Caco-2 (cell line): Measurements from ENCODE around the gene FBXL19. TPM values are rescaled to one million over a fixed set of nuclear protein-coding genes. Genes with fewer than 3 reads are reported as not detected.

ENCODE experiments used
- BruUV-seq: library from RNA; stranded (reverse); fragments of 400-500 nt; replicated peaks from 2 replicates; lab custom pipeline; 2021; lab: Mats Ljungman, UMichigan
- CTCF ChIA-PET: fragments of 300-600 bp; sonication (Branson Sonifier 250); formaldehyde crosslinking; loops from one replicate; lab custom pipeline; 2022; ENCODE audit warnings: antibody characterized with exemption; lab: Charles Lee
- POLR2A ChIA-PET: fragments of 300-600 bp; sonication (Branson Sonifier 250); formaldehyde crosslinking; loops from one replicate; lab custom pipeline; 2022; ENCODE audit warnings: antibody characterized with exemption; lab: Charles Lee
- DNase-seq, 2 experiments: peaks; one replicate each; pipeline versions ENCODE4 v3.0.0 to v3.0.0-alpha.2; 2020 to 2022
- H3K27me3 ChIP-seq: replicated peaks from 2 replicates; pipeline ENCODE4 v1.6.0; 2011; ENCODE audit warnings: low read length; ENCODE audit not compliant: control insufficient read depth, insufficient read depth
- H3K36me3 ChIP-seq: 2 replicates; pipeline ENCODE4 v1.5.1; 2011; ENCODE audit warnings: low read length; ENCODE audit not compliant: control insufficient read depth, insufficient read depth
- H3K4me1 ChIP-seq: fragments of 250-450 bp; sonication (Bioruptor Pico); 2 replicates; pipeline ENCODE4 v1.5.1; 2020; ENCODE audit warnings: mild to moderate bottlenecking
- H3K4me3 ChIP-seq: 2 replicates; pipeline ENCODE4 v1.5.1; 2011; ENCODE audit warnings: low read depth, mild to moderate bottlenecking, control low read depth, low read length
- H3K9me3 ChIP-seq: fragments of 250-450 bp; sonication (Bioruptor Pico); 2 replicates; pipeline ENCODE4 v1.5.1; 2020; ENCODE audit warnings: mild to moderate bottlenecking, moderate library complexity
- H3K27ac Mint-ChIP-seq: one replicate; pipeline ENCODE4 v1.8.0; 2022; ENCODE audit warnings: mixed read lengths; ENCODE audit not compliant: unreplicated experiment
- H3K27me3 Mint-ChIP-seq: one replicate; pipeline ENCODE4 v1.8.0; 2022; ENCODE audit warnings: mixed read lengths; ENCODE audit not compliant: insufficient read depth, unreplicated experiment
- H3K36me3 Mint-ChIP-seq: one replicate; pipeline ENCODE4 v1.8.0; 2022; ENCODE audit warnings: mild to moderate bottlenecking, mixed read lengths; ENCODE audit not compliant: insufficient read depth, unreplicated experiment
- H3K4me1 Mint-ChIP-seq: one replicate; pipeline ENCODE4 v1.8.0; 2022; ENCODE audit warnings: low read depth, mixed read lengths; ENCODE audit not compliant: unreplicated experiment
- H3K4me3 Mint-ChIP-seq: one replicate; pipeline ENCODE4 v1.8.0; 2022; ENCODE audit warnings: mild to moderate bottlenecking, moderate library complexity, mixed read lengths; ENCODE audit not compliant: unreplicated experiment
- H3K9me3 Mint-ChIP-seq: one replicate; pipeline ENCODE4 v1.8.0; 2022; ENCODE audit warnings: mixed read lengths; ENCODE audit not compliant: unreplicated experiment
- intact Hi-C: fragments of 100-400 bp; cut with micrococcal nuclease; formaldehyde crosslinking; loops from one replicate; pipeline ENCODE4 v1.10.0; 2022; ENCODE audit not compliant: unreplicated experiment
- total RNA-seq: library from RNA; stranded (reverse); gene quantifications from 2 replicates; pipeline ENCODE4 v1.2.3, GENCODE V29; 2022
- TF ChIP-seq, protein P1 (sequence below), 2 experiments: fragments of 200-600 bp in 1 of 2; IDR thresholded peaks; 1 replicate in 1 of 2; 2 replicates in 1 of 2; pipeline versions ENCODE4 v1.5.1 to v1.8.0; 2011 to 2022; ENCODE audit warnings: antibody characterized with exemption in 1 of 2, control low read depth in 1 of 2, inconsistent platforms in 1 of 2, low read depth in 1 of 2, low read length in 1 of 2, mild to moderate bottlenecking in 1 of 2, moderate library complexity in 1 of 2; ENCODE audit not compliant: insufficient read depth in 1 of 2, severe bottlenecking in 1 of 2, unreplicated experiment in 1 of 2

Gene FBXL19
- total RNA-seq, 1 experiment from 2014 or later, result 20.2 TPM

DNA sequence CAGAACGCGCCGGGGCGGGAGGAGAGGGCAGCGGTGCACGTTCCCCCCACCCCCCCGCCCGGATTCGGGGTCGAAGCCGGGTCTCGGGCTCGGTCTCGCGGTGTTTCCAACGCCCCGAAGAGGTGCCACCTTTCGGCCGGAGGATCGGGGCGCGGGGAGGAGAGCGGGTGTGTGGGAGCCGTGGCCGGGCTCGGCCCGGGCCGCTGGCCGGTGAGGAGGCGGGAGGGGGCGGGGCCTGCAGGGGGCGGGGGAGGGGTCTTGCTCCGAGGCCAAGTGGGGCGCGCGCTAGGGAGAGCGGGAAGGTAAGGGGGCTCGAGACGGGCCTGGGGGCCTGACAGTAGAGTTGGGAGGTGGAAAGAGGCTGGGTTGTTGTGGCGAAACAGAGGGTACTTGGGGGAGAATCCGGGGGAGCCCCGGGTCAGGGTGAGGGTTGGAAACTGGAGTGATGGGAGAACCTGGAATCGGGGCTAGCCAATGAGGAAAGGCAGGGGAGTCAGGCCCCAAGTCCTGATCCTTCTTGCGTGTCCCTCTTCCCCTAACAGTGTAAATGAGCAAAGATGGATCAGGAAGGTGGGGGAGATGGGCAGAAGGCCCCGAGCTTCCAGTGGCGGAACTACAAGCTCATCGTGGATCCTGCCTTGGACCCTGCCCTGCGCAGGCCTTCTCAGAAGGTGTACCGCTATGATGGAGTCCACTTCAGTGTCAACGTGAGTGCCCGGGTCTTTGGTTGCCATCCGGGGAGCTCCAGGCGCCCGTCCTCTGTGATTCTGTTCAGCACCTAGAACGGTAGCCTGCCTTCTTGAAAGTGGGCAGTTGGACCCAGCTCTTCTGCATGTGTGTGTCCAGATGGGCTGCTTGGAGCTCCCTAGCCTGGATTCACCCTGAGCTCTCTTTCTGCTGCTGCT lies 35.1 kb downstream of the FBXL19 start:
- H3K27me3 Mint-ChIP-seq, result no peaks in the 10 kb centered on the region
- no peaks in the 10 kb centered on the region for H3K9me3 Mint-ChIP-seq
- peaks cover 6% of the 10 kb centered on the region; the same call in 1 of the 2 replicates for H3K36me3 ChIP-seq
- H3K9me3 ChIP-seq, result no peaks in the 10 kb centered on the region
- ChIA-PET CTCF (no interaction called here), POLR2A (no interaction called here)
- H3K4me1 Mint-ChIP-seq, result peaks cover 13% of the 10 kb centered on the region
- H3K27ac Mint-ChIP-seq, result peak overlapping the region; percentile 77
- no peaks in the 10 kb centered on the region for H3K27me3 ChIP-seq
- peaks cover 59% of the 10 kb centered on the region for H3K36me3 Mint-ChIP-seq
- no peaks in the 10 kb centered on the region; the same call in 1 of the 2 replicates for H3K4me1 ChIP-seq
- peak overlapping the region; percentile 87 for H3K4me3 Mint-ChIP-seq
- no TSS peak for BruUV-seq
- H3K4me3 ChIP-seq, result peak overlapping the region; percentile 95
- peak; percentile 80 to 82 for DNase-seq
- TF ChIP-seq, protein P1, sequence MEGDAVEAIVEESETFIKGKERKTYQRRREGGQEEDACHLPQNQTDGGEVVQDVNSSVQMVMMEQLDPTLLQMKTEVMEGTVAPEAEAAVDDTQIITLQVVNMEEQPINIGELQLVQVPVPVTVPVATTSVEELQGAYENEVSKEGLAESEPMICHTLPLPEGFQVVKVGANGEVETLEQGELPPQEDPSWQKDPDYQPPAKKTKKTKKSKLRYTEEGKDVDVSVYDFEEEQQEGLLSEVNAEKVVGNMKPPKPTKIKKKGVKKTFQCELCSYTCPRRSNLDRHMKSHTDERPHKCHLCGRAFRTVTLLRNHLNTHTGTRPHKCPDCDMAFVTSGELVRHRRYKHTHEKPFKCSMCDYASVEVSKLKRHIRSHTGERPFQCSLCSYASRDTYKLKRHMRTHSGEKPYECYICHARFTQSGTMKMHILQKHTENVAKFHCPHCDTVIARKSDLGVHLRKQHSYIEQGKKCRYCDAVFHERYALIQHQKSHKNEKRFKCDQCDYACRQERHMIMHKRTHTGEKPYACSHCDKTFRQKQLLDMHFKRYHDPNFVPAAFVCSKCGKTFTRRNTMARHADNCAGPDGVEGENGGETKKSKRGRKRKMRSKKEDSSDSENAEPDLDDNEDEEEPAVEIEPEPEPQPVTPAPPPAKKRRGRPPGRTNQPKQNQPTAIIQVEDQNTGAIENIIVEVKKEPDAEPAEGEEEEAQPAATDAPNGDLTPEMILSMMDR (IDR thresholded peaks at IDR 0.05; ENCODE audit: insufficient read depth in 1 of 2, low read depth in 1 of 2, low read length in 1 of 2, severe bottlenecking in 1 of 2, unreplicated experiment in 1 of 2), result no peak
- intact Hi-C loops, result no loop called here

DNA sequence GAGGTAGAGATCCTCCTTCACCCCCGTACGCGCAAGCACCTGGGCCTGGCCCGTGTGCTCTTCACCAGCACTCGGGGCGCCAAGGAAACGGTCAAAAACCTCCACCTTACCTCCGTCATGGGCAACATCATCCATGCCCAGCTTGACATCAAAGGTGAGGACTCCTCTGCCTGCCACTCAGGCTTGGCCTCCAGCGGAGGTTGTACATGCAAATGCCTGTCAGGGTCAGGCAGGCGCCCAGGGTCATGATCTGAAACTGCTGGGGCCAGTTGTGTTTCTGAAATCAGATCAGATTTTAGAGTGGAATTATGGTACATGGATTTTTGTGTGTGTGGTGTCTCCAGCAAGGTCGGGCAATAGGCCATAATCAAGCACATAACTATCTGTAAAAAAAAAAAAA lies 38.0 kb downstream of the FBXL19 start:
- H3K36me3 ChIP-seq, result peaks cover 6% of the 10 kb centered on the region; the same call in 1 of the 2 replicates
- no peak for DNase-seq
- no peak overlapping the region for H3K4me3 Mint-ChIP-seq
- POLR2A ChIA-PET, result no interaction called here
- H3K27me3 Mint-ChIP-seq, result no peaks in the 10 kb centered on the region
- CTCF ChIA-PET, result no interaction called here
- TF ChIP-seq, protein P1 (IDR thresholded peaks at IDR 0.05; ENCODE audit: insufficient read depth in 1 of 2, low read depth in 1 of 2, low read length in 1 of 2, severe bottlenecking in 1 of 2, unreplicated experiment in 1 of 2), result no peak
- no peak overlapping the region for H3K27ac Mint-ChIP-seq
- no TSS peak for BruUV-seq
- no peaks in the 10 kb centered on the region for H3K9me3 ChIP-seq
- peaks cover 13% of the 10 kb centered on the region for H3K4me1 Mint-ChIP-seq
- H3K27me3 ChIP-seq, result no peaks in the 10 kb centered on the region
- H3K36me3 Mint-ChIP-seq, result peaks cover 75% of the 10 kb centered on the region
- no peaks in the 10 kb centered on the region for H3K9me3 Mint-ChIP-seq
- H3K4me3 ChIP-seq, result no peak overlapping the region
- intact Hi-C loops, result no loop called here
- no peaks in the 10 kb centered on the region; the same call in 1 of the 2 replicates for H3K4me1 ChIP-seq

DNA sequence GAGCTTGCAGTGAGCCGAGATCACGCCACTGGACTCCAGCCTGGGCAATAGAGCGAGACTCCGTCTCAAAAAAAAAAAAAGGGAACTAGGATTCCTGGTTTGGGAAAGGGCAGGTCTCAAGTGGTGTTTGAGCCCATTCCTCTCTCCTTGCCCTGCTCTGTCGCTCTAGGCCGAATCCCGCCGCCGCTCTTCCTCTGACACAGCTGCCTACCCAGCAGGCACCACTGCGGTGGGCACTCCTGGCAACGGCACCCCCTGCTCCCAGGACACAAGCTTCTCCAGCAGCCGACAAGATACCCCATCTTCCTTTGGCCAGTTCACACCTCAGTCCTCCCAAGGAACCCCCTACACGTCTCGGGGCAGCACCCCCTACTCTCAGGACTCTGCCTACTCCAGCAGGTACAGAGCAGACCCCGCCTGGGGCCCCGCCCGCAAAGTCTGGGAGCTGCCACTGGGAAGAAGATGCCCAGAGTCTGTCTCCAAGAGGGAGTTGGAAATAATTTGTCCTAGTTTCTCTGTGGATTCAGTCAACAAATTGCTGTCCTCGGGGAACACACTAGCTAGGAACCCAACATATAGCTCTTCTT lies 40.6 kb downstream of the FBXL19 start:
- H3K4me1 Mint-ChIP-seq, result peaks cover 5% of the 10 kb centered on the region
- no peaks in the 10 kb centered on the region for H3K9me3 ChIP-seq
- ChIA-PET POLR2A (no interaction called here), CTCF (no interaction called here)
- no peak for DNase-seq
- no peak overlapping the region for H3K4me3 ChIP-seq
- H3K36me3 ChIP-seq, result peaks cover 6% of the 10 kb centered on the region; the same call in 1 of the 2 replicates
- no peaks in the 10 kb centered on the region; the same call in 1 of the 2 replicates for H3K4me1 ChIP-seq
- H3K27me3 ChIP-seq, result no peaks in the 10 kb centered on the region
- H3K4me3 Mint-ChIP-seq, result no peak overlapping the region
- no peak overlapping the region for H3K27ac Mint-ChIP-seq
- no peaks in the 10 kb centered on the region for H3K27me3 Mint-ChIP-seq
- no TSS peak for BruUV-seq
- intact Hi-C loops, result no loop called here
- H3K36me3 Mint-ChIP-seq, result peaks cover 79% of the 10 kb centered on the region
- no peaks in the 10 kb centered on the region for H3K9me3 Mint-ChIP-seq
- TF ChIP-seq, protein P1 (IDR thresholded peaks at IDR 0.05; ENCODE audit: insufficient read depth in 1 of 2, low read depth in 1 of 2, low read length in 1 of 2, severe bottlenecking in 1 of 2, unreplicated experiment in 1 of 2), result no peak
